Activated T-helper 17 cell treated with anti-CD3 and anti-CD28 coated beads, Interleukin-2, amount 50 U/mL, for 72 hours (primary cell): ENCODE measurements around the gene ZNF444. TPM values are rescaled to one million over a fixed set of nuclear protein-coding genes. Genes with fewer than 3 reads are reported as not detected.

Experiments used
- ATAC-seq: fragments of 150-1000 bp; cut with Tn5 transposase; replicated peaks from 2 replicates; pipeline ENCODE4 v1.10.0; 2021; ENCODE audit warnings: mild to moderate bottlenecking, moderate library complexity
- H3K27ac Mint-ChIP-seq: one replicate; pipeline ENCODE4 v1.8.0; 2022; ENCODE audit warnings: mixed read lengths
- H3K27me3 Mint-ChIP-seq: one replicate; pipeline ENCODE4 v1.8.0; 2022; ENCODE audit warnings: mixed read lengths
- H3K36me3 Mint-ChIP-seq: one replicate; pipeline ENCODE4 v1.8.0; 2022; ENCODE audit warnings: low read depth, mild to moderate bottlenecking, mixed read lengths
- H3K4me1 Mint-ChIP-seq: one replicate; pipeline ENCODE4 v1.8.0; 2022; ENCODE audit warnings: mixed read lengths
- H3K4me3 Mint-ChIP-seq: one replicate; pipeline ENCODE4 v1.8.0; 2022; ENCODE audit warnings: mild to moderate bottlenecking, mixed read lengths
- H3K9me3 Mint-ChIP-seq: one replicate; pipeline ENCODE4 v1.8.0; 2022; ENCODE audit warnings: mixed read lengths
- total RNA-seq, 2 donors: library from RNA; stranded (reverse); gene quantifications; one replicate each; pipeline ENCODE4 v1.2.3, GENCODE V29; 2022

Gene ZNF444
- total RNA-seq, 2 donors from 2014 or later, result 22.8 to 29.2 TPM

DNA sequence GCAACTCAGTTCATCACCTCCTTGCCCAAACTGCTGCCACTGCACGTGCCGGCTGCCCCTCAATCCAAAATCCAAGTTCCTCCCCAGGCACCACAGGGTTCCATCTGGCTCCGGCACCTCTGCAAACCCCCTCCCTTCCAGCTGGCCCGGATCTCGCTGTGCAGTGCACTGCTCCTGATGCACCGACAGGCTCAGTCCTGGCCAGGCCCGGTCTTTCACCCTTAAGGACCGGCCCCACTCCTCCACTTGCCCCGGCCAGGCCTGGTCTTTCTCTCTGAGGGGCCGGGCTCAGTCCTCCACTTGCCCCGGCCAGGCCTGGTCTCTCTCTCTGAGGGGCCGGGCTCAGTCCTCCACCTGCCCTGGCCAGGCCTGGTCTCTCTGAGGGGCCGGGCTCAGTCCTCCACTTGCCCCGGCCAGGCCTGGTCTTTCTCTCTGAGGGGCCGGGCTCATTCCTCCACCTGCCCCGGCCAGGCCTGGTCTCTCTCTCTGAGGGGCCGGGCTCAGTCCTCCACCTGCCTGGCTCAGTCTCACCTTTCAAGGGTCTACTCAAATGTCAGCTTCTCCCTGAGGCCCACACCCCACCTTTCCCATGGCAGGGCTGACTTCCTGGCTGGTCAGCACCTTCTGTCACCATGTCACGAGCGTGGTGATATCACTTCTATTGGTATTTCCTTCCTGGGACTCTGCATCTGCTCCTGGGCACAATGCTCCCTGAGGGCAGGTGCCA, 26.9 kb upstream of the ZNF444 start:
- Mint-ChIP-seq H3K36me3 (peaks cover 13% of the 10 kb centered on the region), H3K9me3 (no peaks in the 10 kb centered on the region), H3K27me3 (no peaks in the 10 kb centered on the region), H3K4me3 (peak overlapping the region; percentile 8), H3K27ac (no peak overlapping the region), H3K4me1 (peaks cover 19% of the 10 kb centered on the region)
- ATAC-seq, result no peak

DNA sequence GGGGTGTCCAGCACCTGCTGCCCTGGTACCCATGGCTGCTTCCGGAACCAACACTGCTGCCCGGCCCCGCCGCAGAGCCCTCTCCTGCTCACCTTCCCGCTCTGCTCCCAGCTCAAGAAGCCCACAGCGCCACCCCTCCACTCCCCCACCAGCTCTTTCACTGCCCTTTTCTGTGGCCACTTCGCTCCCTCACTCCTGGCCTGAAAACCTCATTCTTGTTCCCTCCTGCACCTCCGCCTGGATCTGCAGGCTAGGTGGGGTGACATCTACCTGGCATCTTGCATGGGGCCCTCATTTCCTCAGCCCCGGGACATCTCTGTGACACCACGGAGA, 26.3 kb upstream of the ZNF444 start:
- ATAC-seq, result no peak
- no peaks in the 10 kb centered on the region for H3K9me3 Mint-ChIP-seq
- peaks cover 19% of the 10 kb centered on the region for H3K36me3 Mint-ChIP-seq
- H3K27ac Mint-ChIP-seq, result no peak overlapping the region
- H3K4me3 Mint-ChIP-seq, result peak overlapping the region; percentile 8
- no peaks in the 10 kb centered on the region for H3K27me3 Mint-ChIP-seq
- H3K4me1 Mint-ChIP-seq, result peaks cover 19% of the 10 kb centered on the region

DNA sequence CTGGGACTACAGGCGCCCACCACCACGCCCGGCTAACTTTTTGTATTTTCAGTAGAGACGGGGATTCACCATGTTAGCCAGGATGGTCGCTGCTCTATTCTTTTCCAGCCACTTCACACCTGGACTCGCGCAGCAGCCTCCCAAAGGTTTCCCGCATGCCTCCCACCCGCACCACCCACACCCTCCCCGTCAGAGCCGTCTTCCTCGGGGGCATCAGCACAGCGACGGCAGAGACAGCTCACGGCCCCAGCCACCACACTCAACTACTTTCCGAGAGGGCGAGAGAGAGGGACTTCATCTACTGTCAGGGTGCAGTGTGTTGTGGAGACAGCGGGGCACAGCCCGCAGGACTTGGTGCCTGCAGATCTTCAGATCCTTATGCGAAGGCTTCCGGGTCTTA, 25.6 kb upstream of the ZNF444 start:
- H3K27me3 Mint-ChIP-seq, result no peaks in the 10 kb centered on the region
- H3K9me3 Mint-ChIP-seq, result no peaks in the 10 kb centered on the region
- H3K4me1 Mint-ChIP-seq, result peaks cover 19% of the 10 kb centered on the region

DNA sequence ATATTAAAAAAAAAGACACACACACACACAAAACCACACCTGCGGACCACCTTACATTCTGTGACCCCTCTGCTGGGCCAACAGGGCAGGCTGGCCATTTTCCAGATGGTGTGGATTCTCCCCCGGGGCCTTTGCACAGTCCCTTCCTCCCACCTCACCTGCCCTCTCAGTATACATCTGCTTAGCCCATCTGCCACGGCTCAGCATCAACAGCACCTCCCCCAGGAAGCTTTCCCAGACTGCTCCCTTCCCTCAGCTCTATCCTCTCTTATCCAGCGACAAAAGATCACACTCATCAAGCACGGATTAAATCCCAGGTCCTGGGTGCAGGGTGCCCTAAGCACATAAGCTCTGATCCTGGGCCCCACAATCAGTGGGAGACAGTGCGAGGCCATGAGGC, 24.5 kb upstream of the ZNF444 start:
- Mint-ChIP-seq H3K27ac (peak overlapping the region; percentile 10), H3K36me3 (peaks cover 19% of the 10 kb centered on the region), H3K9me3 (no peaks in the 10 kb centered on the region), H3K27me3 (no peaks in the 10 kb centered on the region), H3K4me1 (peaks cover 19% of the 10 kb centered on the region), H3K4me3 (no peak overlapping the region)
- ATAC-seq, result no peak

More for the DNA sequence above, 25.6 kb upstream of the ZNF444 start:
- Mint-ChIP-seq H3K36me3 (peaks cover 19% of the 10 kb centered on the region), H3K4me3 (no peak overlapping the region), H3K27ac (no peak overlapping the region)
- no peak for ATAC-seq

DNA sequence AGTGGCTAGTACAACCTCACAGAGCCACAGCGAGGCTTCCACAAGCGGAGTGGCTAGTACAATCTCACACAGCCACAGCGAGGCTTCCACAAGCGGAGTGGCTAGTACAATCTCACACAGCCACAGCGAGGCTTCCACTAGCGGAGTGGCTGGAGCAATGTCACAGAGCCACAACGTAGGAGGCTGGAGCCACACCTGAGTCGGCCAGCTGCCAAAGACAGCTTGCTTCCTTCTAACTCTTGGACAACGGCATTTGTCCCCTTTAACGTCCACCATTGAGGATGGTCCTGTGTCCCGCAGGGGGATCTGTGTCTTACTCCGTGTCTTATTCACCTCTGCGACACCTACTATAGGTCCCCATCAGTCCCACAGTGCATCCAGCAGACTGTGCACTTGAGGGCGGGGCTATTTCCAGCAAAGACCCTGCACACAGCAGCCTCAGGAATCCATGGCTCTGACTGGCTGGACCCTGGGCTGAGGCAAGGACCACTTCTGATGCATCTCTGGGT, 23.7 kb upstream of the ZNF444 start:
- no peak for ATAC-seq
- no peaks in the 10 kb centered on the region for H3K27me3 Mint-ChIP-seq
- H3K4me3 Mint-ChIP-seq, result no peak overlapping the region
- H3K9me3 Mint-ChIP-seq, result no peaks in the 10 kb centered on the region
- peaks cover 17% of the 10 kb centered on the region for H3K4me1 Mint-ChIP-seq
- peaks cover 19% of the 10 kb centered on the region for H3K36me3 Mint-ChIP-seq
- no peak overlapping the region for H3K27ac Mint-ChIP-seq

DNA sequence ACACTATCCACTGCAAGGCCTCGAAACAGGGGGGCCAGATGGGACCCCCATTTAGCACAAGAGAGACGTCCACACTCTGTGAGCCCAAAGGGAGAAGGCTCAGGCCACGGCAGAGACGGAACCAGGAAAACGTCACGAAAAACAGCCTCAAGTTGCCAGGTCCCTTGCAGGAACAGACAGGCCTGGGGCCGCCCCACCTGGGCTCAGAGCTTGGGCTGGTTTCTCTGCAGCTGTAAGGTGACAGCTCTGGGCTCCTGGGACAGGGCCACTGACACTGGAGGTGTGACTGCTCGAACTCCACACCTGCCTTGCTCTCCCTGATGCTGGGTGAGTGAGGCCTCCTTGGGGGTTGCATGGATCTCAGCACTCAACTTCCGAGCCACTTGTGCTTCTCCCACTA, 23.2 kb upstream of the ZNF444 start:
- H3K4me1 Mint-ChIP-seq, result peaks cover 12% of the 10 kb centered on the region
- H3K9me3 Mint-ChIP-seq, result no peaks in the 10 kb centered on the region
- H3K27me3 Mint-ChIP-seq, result no peaks in the 10 kb centered on the region
- H3K36me3 Mint-ChIP-seq, result peaks cover 19% of the 10 kb centered on the region
- no peak for ATAC-seq
- H3K4me3 Mint-ChIP-seq, result no peak overlapping the region
- H3K27ac Mint-ChIP-seq, result no peak overlapping the region

DNA sequence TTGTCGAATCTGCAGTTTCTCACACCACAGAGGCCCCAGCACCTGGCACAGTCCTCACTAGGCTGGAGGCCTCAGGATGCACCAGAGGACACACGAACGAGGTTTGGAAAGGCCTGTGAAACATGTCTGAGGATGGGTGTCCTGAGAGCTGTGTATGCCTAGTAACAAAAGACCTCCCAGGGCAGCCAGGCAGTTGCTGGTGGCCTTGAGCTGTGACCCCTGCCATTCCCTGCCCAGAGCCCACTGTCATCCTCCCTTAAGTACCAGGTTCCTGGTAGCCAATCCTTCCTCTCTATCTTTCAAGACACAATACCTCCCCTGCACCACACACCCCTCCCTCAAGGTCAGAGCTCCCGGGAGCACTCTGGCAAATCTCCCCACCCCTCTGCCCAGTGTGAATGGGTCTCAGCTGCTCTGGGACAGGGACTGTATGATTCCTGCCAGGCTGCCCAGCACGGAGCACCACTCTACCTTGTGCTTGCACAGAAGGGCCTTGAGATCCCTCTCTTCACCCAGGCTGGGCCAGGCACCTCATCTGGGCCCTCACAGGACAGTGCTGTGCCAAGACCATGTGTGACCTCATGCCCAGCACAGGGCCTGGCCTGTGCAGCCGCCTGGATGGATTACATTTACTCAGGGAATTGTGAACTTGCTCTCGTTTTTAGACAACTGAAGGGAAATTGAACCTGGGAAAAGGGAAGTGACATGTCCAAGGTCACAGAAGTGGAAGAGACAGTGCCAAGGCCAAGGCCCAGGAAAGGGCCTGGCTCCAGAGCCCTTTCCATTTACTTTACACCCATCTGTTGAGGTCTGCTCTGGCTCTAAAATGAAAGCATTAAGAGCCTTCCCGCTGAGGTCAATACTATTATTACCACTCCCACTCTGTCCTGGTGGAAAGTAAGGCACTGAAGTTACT, 22.2 kb upstream of the ZNF444 start:
- Mint-ChIP-seq H3K9me3 (no peaks in the 10 kb centered on the region), H3K4me1 (peaks cover 7% of the 10 kb centered on the region), H3K27me3 (no peaks in the 10 kb centered on the region), H3K36me3 (peaks cover 19% of the 10 kb centered on the region), H3K27ac (peak overlapping the region; percentile 91), H3K4me3 (peak overlapping the region; percentile 76)
- no peak for ATAC-seq

DNA sequence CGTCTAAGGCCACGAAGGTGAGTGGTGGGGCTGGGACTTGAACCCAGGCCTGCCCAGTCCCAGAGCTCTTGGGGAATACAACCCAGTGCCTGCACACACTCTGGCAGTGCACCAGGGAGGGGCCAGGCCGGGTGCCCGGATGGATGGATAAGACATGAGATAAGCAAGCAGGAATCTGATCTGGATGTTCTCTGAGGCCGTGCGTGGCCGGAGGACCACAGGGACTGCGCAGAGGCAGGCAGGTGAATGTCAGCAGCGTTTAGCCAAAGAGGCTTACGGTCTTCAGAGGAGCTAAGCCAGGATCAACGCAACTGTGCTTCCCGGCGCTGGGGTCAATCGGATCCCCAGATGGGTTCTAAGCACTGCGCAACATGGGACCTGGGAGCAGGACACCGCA, 21.5 kb upstream of the ZNF444 start:
- Mint-ChIP-seq H3K4me1 (peaks cover 5% of the 10 kb centered on the region), H3K27ac (peak overlapping the region; percentile 91), H3K27me3 (no peaks in the 10 kb centered on the region), H3K4me3 (peak overlapping the region; percentile 76), H3K9me3 (no peaks in the 10 kb centered on the region), H3K36me3 (peaks cover 19% of the 10 kb centered on the region)
- no peak for ATAC-seq

DNA sequence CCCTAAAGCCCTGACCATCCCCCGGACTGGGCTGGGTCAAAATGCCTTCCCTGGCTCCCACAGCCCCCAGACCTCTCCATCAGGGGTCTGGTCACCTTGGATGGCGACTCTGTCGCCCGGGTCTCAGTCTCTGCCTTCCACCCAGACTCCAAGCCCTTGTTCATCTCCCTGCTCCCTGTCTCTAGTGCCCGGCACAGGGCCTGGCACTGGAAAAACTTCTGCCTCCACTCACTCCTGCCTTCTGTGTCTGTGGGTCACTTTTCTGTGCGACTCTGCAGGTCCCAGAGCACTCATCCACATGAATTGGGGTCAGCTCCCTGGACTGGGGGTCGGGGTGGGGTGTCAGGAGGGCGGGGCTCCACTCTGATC, 21.1 kb upstream of the ZNF444 start:
- H3K36me3 Mint-ChIP-seq, result peaks cover 19% of the 10 kb centered on the region
- H3K9me3 Mint-ChIP-seq, result no peaks in the 10 kb centered on the region
- H3K4me1 Mint-ChIP-seq, result peaks cover under 1% of the 10 kb centered on the region
- H3K27ac Mint-ChIP-seq, result peak overlapping the region; percentile 91
- peak overlapping the region; percentile 76 for H3K4me3 Mint-ChIP-seq
- no peak for ATAC-seq
- H3K27me3 Mint-ChIP-seq, result no peaks in the 10 kb centered on the region

DNA sequence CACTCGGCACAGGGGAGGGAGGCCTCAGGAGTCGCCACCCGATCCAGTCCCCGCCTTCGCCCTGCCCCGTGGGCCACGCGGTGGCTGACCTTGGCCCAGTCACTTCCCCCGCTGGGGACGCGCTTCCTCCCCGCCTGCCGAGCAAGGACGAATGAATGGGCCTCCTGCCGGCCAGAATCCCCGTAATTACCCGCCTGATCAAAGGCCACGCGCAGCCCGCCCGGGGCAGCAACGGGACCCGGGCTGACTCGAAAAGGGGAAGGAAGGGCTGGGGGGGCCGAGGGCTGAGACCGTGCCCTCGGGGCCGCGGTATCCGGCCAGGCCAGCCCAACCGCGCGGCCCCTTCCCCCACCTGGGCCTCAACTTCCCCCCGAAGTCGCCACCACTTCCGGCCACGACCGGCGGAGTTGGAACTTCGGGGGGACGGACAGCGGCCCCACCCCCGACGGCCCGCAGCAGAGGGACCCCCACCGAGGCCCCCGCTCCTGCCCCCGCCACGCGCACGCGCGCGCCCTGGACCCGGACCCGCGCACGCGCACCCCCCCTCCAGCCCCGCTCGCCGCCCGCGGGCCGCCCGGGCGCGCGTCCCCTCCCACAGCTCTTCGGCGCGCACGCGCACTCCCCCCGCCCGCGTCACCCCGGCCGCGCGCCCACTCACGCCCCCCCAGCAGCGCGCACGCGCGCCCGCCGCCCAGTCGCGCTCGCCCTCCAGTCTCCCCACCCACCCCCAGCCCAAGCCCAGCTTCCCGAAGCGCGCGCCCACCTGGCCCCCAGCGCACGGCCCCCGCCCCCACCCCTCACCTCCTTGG, 20.5 kb upstream of the ZNF444 start:
- peak overlapping the region; percentile 91 for H3K27ac Mint-ChIP-seq
- H3K9me3 Mint-ChIP-seq, result no peaks in the 10 kb centered on the region
- H3K4me3 Mint-ChIP-seq, result peak overlapping the region; percentile 86
- H3K4me1 Mint-ChIP-seq, result no peaks in the 10 kb centered on the region
- ATAC-seq, result peak; percentile 58
- H3K27me3 Mint-ChIP-seq, result no peaks in the 10 kb centered on the region
- H3K36me3 Mint-ChIP-seq, result peaks cover 13% of the 10 kb centered on the region

DNA sequence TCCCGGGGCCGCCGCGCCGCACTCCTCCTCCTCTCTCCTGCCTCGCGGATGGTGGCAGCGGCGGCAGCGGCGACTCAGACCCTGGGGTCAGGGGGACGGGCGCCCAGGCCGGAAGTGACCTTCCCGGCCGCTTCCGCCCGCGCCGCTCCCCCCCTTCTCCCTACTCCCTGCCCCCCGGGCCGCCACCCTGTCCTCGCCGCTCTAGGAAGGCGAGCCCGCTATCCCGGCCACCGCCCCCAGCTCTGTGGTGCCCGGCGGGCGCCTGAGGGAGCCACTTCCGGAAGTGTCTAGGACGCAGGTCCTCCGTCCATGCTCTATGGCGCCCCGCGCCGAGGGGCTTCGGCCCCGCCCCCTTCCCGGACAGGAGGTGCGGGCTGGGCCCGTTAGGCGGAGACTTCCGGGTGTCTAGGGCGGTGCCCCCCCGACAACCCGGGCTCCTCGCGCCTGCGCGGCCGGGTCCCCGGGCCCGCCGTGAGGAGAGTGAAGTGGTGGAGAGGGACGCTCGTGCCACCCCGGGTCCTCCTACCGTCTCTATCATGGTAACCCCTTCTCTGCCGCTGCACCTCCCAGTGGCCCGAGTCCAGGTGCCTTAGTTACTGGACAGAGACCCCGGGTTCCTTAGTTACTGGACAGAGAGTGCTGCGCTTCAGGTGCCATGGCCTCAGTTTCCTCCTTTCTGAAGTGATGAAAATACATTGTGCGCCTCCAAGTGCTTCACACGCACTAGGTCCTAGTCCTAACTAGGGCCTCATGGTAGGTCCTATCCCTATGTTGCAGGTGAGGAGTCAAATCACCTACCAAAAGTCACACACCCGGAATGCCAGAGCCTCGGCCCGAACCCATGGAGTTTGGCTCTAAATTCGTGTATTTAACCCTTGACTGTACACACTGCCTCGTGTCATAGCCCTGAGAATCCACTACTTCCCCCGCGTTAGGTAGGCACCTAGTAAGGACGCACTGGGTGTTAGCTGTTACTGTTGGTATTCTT, 19.6 kb upstream of the ZNF444 start, which contains the start of gene ZNF787:
Gene ZNF787, minus strand, starts transcription at position 116 of the 988 bp plus-strand sequence. CDS start 18,078 bp downstream, outside the sequence.
- H3K27me3 Mint-ChIP-seq, result no peaks in the 10 kb centered on the region
- H3K27ac Mint-ChIP-seq, result peak within 1 kb of the TSS; percentile 91
- H3K36me3 Mint-ChIP-seq, result peaks cover 10% of the 10 kb centered on the region
- H3K9me3 Mint-ChIP-seq, result no peaks in the 10 kb centered on the region
- H3K4me3 Mint-ChIP-seq, result peak within 1 kb of the TSS; percentile 86
- H3K4me1 Mint-ChIP-seq, result no peaks in the 10 kb centered on the region
- ATAC-seq, result peak; percentile 87

DNA sequence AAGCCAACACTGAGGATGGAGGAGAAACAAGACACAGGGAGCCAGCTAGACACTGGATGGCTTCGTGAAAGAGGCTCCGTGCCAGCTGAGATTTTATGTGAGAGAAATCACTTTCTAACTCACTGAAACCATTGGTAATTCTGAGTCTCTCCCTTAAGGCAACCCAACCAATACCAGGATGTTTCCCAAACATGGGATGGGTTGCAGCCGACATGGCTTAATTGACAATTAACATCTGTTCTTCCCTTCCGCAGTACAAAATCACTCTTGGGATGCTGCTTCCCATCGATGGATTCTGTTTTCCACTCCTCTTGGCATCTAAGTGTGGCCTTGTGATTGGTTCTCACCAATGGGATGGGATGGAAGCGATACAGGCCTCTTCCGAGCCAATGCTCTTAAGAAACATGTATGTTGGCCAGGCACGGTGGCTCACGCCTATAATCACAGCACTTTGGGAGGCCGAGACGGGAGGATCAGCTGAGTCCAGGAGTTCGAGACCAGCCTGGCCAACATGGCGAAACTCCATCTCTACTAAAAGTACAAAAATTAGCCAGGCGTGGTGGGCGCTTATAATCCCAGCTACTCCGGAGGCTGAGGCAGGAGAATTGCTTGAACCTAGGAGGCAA, 17.7 kb upstream of the ZNF444 start:
- H3K27me3 Mint-ChIP-seq, result no peaks in the 10 kb centered on the region
- H3K4me1 Mint-ChIP-seq, result no peaks in the 10 kb centered on the region
- H3K27ac Mint-ChIP-seq, result no peak overlapping the region
- no peak overlapping the region for H3K4me3 Mint-ChIP-seq
- H3K9me3 Mint-ChIP-seq, result no peaks in the 10 kb centered on the region
- ATAC-seq, result no peak
- peaks cover 10% of the 10 kb centered on the region for H3K36me3 Mint-ChIP-seq

DNA sequence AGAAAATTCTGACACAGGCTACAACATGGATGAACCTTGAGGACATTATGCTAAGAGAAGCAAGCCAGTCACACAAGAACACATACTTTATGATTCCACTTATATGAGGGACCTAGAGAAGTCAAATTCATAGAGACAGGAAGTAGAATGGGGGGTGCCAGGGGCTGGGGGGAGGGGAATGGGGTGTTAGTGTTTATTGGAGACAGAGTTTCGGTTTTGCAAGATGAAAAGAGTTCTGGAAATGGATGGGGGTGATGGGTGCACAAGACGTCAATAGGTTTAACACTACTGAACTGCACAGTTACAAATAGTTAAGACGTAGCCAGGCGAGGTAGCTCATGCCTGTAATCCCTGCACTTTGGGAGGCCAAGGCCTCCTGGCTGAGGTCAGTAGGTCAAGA, 16.5 kb upstream of the ZNF444 start:
- Mint-ChIP-seq H3K27ac (no peak overlapping the region), H3K27me3 (no peaks in the 10 kb centered on the region), H3K4me1 (no peaks in the 10 kb centered on the region), H3K36me3 (peaks cover 2% of the 10 kb centered on the region), H3K4me3 (no peak overlapping the region), H3K9me3 (no peaks in the 10 kb centered on the region)
- no peak for ATAC-seq
